ENCODE results near the gene DISP2. TPM values are rescaled to one million over a fixed set of nuclear protein-coding genes. Genes with fewer than 3 reads are reported as not detected.
A peak's percentile ranks its signal among the peaks of the same experiment; 100 is the strongest.

Gene DISP2
- total and polyA plus RNA-seq, 9 of the 15 experiments (the other 6 are each of a cell fraction or from before 2014, with no cell fraction given): 0.06 to 0.89 (median 0.15) TPM; not detected in 1

DNA sequence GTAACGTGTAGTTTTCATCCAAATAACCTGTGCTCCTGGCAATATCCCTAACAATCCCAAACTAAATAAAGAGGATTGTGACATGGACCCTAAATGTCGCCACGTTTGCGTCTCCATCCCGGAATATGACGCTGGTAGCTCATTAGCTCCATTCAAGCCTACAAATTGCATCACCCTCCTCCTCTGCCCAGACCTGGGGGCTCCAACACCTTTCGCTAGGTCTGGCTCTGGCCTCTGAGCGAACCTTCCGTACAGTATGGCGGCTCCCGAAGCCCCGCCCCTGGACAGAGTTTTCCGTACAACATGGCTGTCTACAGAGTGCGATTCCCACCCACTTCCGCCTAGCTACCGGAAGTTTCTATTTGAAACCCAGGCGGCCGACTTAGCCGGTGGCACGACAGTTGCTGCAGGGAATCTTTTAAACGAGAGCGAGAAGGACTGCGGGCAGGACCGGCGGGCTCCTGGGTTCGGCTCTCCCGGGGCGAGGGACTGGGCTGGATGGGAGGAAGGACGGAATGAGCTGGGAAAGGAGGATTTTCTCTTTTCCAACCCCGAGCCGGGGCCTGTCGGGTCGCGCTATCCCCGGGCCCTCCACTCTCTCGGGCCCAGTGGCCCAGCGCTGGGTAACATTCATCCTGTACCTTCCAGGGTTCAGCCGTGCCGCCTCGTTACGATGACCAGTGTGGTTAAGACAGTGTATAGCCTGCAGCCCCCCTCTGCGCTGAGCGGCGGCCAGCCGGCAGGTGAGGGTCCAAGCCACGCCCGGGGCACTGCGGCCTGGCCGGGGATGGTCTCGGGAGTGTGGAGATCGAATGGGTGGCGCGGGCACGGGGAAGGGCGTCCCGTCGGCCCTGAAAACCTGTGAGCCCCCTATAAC lies 24.8 kb downstream of the DISP2 start, which contains the start of gene KNSTRN (continued):
- TF ChIP-seq ZFP30 (CRISPR knock-in tag; IDR thresholded peaks at IDR 0.05; ENCODE audit: borderline replicate concordance): no peak
- TF ChIP-seq, protein P1, sequence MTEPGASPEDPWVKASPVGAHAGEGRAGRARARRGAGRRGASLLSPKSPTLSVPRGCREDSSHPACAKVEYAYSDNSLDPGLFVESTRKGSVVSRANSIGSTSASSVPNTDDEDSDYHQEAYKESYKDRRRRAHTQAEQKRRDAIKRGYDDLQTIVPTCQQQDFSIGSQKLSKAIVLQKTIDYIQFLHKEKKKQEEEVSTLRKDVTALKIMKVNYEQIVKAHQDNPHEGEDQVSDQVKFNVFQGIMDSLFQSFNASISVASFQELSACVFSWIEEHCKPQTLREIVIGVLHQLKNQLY (CRISPR knock-in tag; conservative IDR thresholded peaks at IDR 0.05): no peak
- peak; percentile 4; the same call in 1 of the 2 replicates for TF ChIP-seq ZNF384 (IDR thresholded peaks at IDR 0.05; ENCODE audit: low read depth, low read length)
- TF ChIP-seq ERF (CRISPR knock-in tag; IDR thresholded peaks at IDR 0.05): no peak
- TF ChIP-seq CBX2 (IDR thresholded peaks at IDR 0.05; ENCODE audit: insufficient read depth, low read length, poor library complexity, severe bottlenecking): no peak
- no peak for TF ChIP-seq ZNF23 (CRISPR knock-in tag; IDR thresholded peaks at IDR 0.05)
- TF ChIP-seq HDAC6 (IDR thresholded peaks at IDR 0.05; ENCODE audit: low read depth, low read length): no peak
- TF ChIP-seq RFX7 (CRISPR knock-in tag; IDR thresholded peaks at IDR 0.05): no peak
- TF ChIP-seq, protein P2, sequence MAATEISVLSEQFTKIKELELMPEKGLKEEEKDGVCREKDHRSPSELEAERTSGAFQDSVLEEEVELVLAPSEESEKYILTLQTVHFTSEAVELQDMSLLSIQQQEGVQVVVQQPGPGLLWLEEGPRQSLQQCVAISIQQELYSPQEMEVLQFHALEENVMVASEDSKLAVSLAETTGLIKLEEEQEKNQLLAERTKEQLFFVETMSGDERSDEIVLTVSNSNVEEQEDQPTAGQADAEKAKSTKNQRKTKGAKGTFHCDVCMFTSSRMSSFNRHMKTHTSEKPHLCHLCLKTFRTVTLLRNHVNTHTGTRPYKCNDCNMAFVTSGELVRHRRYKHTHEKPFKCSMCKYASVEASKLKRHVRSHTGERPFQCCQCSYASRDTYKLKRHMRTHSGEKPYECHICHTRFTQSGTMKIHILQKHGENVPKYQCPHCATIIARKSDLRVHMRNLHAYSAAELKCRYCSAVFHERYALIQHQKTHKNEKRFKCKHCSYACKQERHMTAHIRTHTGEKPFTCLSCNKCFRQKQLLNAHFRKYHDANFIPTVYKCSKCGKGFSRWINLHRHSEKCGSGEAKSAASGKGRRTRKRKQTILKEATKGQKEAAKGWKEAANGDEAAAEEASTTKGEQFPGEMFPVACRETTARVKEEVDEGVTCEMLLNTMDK (IDR thresholded peaks at IDR 0.05; ENCODE audit: borderline replicate concordance, insufficient read depth, low read depth, low read length, poor library complexity, severe bottlenecking): no peak
- TF ChIP-seq ADNP (tag; IDR thresholded peaks at IDR 0.05): no peak
- TF ChIP-seq ZFX (CRISPR knock-in tag; IDR thresholded peaks at IDR 0.05): peak; percentile 76
- no peak for TF ChIP-seq DACH1 (IDR thresholded peaks at IDR 0.05; ENCODE audit: partially characterized antibody)
- TF ChIP-seq XRCC3 (IDR thresholded peaks at IDR 0.05): no peak
- TF ChIP-seq XRCC5 (IDR thresholded peaks at IDR 0.05; ENCODE audit: low read depth, low read length): peak; percentile 45; the same call in 1 of the 2 replicates
- TF ChIP-seq ZKSCAN3 (CRISPR knock-in tag; IDR thresholded peaks at IDR 0.05): no peak
- peak; percentile 82 for TF ChIP-seq SUPT5H (IDR thresholded peaks at IDR 0.05)
- peak; percentile 44; the same call in 1 of the 2 replicates for TF ChIP-seq SPI1 (IDR thresholded peaks at IDR 0.05; ENCODE audit: borderline replicate concordance, low read depth, low read length)
- no peak for TF ChIP-seq RBM34 (IDR thresholded peaks at IDR 0.05; ENCODE audit: borderline replicate concordance, insufficient read depth, low read length)
- peak; percentile 35; the same call in 1 of the 2 replicates for TF ChIP-seq C11orf30 (IDR thresholded peaks at IDR 0.05; ENCODE audit: low read depth)
- TF ChIP-seq EHMT2 (IDR thresholded peaks at IDR 0.05): no peak
- TF ChIP-seq PTTG1 (tag; IDR thresholded peaks at IDR 0.05; ENCODE audit: low read depth): no peak
- TF ChIP-seq, protein P3, sequence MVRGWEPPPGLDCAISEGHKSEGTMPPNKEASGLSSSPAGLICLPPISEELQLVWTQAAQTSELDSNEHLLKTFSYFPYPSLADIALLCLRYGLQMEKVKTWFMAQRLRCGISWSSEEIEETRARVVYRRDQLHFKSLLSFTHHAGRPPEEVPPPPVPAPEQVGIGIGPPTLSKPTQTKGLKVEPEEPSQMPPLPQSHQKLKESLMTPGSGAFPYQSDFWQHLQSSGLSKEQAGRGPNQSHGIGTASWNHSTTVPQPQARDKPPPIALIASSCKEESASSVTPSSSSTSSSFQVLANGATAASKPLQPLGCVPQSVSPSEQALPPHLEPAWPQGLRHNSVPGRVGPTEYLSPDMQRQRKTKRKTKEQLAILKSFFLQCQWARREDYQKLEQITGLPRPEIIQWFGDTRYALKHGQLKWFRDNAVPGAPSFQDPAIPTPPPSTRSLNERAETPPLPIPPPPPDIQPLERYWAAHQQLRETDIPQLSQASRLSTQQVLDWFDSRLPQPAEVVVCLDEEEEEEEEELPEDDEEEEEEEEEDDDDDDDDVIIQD (CRISPR knock-in tag; IDR thresholded peaks at IDR 0.05): no peak
- no peak for TF ChIP-seq BHLHE40 (IDR thresholded peaks at IDR 0.05; ENCODE audit: low read length)
- no peak for TF ChIP-seq ZNF445 (CRISPR knock-in tag; IDR thresholded peaks at IDR 0.05; ENCODE audit: low read depth)
- TF ChIP-seq PHTF2 (CRISPR knock-in tag; IDR thresholded peaks at IDR 0.05): no peak
- TF ChIP-seq BRD4 (IDR thresholded peaks at IDR 0.05): no peak

Measured in K562 (cell line).